NCI-H128 (cell line): ENCODE data around the gene CACNA1G.

Experiments
- DNase-seq: peaks from one replicate; lab custom pipeline; 2025; ENCODE audit not compliant: unreplicated experiment; lab: John Stamatoyannopoulos, UW

The CACNA1G gene

GRCh38 chr17:50642722-50643656 is 82.5 kb downstream of the CACNA1G start:
- no peak for DNase-seq

DNA sequence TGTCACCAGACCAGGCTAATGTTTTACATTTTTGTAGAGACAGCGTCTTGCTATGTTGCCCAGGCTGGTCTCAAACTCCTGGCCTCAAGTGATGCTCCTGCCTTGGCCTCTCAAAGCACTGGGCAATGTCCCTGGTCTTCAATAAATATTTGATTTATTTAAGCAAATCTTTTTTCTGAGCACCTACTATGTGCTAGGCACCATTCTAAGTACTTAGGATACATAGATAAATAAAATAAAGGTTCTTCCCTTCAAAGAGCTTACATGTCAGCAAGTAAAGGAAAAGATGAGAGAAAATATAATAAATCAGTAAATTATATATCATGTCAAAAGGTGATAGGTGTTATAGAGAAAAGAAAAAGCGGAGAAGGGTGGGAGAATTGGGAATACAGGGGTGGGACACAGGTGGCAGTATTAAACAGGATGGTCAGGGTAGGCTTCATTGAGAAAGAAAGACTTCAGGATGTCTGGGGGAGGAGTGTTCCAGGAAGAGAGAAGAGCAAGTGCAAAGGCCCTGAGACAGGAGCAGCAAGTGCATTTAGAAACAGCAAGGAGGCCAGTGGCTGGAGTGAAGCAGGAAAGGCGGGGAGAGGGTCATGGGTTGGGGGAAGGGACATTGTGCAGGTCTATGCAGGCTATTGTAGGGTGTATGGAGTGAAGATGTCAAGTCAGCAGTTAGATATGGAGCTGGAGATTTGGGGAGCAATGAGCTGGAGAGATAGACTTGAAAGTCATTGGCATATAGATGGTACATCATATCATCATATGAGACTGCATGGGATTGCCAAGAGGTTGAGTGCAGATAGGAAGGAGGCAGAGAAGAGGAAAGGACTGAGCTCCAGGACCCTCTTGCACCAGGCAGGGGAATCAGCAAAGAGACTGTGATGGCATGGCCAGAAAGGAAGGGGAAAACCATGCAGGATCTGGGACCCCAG is 85.5 kb downstream of the CACNA1G start:
- DNase-seq, result no peak

- DNase-seq, result no peak
Measured at GRCh38 chr17:50647187-50647586, 86.7 kb downstream of the CACNA1G start.

- DNase-seq, result no peak
Measured at GRCh38 chr17:50649042-50649908, 88.8 kb downstream of the CACNA1G start.

GRCh38 chr17:50651661-50652060 is 91.1 kb downstream of the CACNA1G start:
- DNase-seq, result no peak

- DNase-seq, result no peak
Measured at GRCh38 chr17:50653738-50654137, 93.2 kb downstream of the CACNA1G start.

DNA sequence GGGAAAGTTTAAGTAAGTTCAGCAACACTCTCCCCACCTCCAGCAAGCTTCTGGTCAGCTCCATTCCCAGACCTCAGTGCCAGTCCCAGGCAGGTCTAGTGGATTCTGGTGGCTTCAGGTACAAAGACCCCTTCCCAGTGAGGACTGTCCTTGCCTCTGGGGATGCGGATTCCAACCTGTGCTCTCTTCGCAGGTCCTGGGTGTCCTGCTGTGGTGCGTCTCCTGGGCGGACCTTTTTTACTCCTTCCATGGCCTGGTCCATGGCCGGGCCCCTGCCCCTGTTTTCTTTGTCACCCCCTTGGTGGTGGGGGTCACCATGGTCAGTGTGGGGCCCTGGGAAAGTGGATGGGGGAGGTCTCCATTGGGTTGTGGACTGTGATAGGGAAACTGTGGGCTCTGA is 96.0 kb downstream of the CACNA1G start:
- no peak for DNase-seq

DNA sequence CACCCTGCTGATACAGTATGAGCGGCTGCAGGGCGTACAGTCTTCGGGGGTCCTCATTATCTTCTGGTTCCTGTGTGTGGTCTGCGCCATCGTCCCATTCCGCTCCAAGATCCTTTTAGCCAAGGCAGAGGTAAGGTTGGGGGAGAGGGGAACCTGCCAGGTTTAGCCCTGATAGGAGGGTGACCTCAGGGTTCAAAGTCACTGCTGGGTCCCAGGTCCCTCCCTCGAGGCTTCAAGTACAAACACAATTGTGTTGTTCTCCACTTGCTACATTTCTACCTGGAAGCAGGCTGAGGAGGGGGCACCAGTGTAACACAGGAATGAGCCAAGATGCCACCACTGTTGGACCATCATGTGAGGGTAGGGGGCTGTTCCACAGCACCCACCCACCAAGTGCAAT is 96.5 kb downstream of the CACNA1G start:
- DNase-seq, result no peak

GRCh38 chr17:50657627-50658026 is 97.1 kb downstream of the CACNA1G start:
- no peak for DNase-seq

- DNase-seq, result no peak
Measured at GRCh38 chr17:50658616-50659015, 98.1 kb downstream of the CACNA1G start.

DNA sequence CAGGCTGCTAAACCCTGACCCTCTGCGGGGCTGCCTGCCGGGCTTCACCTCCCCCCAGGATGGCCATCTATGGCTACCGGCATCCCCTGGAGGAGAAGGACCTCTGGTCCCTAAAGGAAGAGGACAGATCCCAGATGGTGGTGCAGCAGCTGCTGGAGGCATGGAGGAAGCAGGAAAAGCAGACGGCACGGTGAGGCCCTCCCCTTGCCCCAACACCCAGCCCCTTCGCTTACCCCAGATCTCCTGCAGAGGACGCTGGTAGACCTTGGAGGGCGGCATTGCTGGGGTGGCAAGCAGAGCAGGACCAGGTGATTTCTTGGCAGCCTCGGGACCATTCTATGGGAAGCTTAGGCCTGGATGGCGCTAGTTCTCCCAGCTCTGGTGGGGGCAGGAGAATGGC is 98.7 kb downstream of the CACNA1G start:
- no peak for DNase-seq

DNA sequence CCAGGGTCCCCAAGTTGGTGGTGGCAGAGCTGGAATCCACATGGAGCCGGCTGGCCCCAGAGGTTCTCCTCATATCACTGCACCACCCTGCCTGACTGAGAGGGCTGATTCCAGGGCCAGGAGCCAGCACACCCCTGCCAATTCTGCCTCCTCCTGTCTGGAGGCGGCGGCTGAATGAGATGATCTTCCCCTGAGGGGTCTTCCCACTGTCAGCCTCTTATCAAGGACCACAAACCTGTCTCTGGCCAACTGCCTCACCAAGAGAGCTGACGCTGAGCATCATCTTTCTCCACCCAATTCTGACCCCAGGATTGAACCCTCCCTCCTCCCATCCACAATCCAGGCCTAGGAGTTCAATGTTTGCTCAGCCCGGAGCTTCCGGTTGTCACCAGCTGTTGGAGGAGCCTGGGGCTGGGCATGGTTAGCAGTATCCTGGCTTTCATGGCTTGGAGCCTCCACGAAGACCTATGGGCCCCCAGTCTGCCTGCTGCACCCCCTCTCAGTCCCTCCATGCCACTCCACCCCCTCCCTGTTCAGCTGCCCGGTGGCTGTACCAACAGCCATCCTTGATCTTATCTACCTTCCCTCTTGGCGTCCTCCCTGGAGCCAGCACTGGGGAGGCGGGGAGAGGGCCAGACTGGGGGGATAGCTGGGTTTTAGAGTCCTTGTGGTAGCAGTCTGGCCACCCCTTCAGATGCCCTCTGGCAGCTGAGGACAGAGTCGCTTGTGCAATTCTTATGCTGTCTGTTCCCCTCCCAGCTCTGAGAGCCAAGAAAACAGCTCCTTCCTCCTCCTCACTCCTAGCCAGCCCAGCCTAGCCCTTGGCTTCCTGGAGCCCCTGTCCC is 99.7 kb downstream of the CACNA1G start:
- DNase-seq, result no peak

- DNase-seq, result no peak
Measured at GRCh38 chr17:50660887-50661345, 100.4 kb downstream of the CACNA1G start.

GRCh38 chr17:50661348-50661747 is 100.8 kb downstream of the CACNA1G start:
- no peak for DNase-seq

DNA sequence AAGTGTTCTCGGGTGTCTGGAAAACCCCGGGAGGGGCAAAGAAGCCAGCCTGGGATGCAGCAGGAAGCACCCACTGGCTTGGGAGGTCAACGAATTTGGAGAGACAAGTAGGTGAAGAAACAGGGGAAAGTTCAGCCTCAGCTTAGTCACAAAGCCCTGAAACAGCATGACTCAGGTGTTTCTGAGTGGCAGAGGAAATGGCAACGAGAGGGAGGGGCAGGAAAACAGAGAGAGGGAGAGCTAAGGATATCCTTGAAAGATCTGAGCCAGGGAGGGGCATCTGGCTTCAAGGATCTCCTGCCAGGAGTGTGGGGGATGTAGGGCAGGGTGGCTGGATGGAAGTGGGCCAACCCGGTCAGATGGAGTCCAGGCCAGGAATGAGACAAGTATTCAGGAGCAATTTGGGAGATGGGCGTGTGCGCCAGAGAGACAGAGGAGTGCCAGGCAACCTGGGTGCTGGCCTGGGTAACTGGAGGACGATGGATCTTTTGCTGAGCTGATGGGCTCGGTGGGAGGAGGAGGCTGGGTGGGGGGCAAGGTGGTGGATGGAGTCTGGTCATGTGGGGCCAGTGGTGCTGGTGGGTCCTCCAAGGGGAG is 101.4 kb downstream of the CACNA1G start:
- no peak for DNase-seq

DNA sequence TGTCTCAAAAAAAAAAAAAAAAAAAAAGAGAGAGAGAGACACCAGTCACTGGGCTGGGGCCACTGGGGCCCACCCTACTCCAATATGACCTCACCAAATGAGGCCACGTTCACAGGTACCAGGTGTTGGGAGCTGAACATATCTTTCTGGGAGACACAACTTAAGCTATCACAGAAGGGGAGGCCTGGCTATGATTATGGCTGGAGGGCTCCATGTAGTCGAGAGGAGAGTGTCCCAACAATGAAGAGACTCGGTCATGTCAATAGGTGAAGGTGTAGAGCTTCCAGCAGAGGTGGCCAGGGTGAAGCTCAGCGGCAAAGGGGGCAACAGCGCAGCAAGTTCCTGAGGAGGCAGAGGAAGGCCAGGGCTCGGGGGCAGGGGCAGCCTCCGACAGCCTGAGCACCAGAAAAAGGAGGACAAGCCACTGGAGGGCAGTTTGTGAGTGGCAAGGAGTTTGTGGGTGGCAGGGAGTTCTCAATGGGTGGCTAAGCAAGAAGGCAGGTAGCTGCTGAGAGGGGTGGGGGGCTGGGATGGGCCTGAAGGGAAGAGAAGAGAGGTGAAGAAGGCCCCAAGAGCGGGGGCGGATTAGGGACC is 102.2 kb downstream of the CACNA1G start:
- no peak for DNase-seq

GRCh38 chr17:50663812-50664374 is 103.4 kb downstream of the CACNA1G start:
- no peak for DNase-seq

DNA sequence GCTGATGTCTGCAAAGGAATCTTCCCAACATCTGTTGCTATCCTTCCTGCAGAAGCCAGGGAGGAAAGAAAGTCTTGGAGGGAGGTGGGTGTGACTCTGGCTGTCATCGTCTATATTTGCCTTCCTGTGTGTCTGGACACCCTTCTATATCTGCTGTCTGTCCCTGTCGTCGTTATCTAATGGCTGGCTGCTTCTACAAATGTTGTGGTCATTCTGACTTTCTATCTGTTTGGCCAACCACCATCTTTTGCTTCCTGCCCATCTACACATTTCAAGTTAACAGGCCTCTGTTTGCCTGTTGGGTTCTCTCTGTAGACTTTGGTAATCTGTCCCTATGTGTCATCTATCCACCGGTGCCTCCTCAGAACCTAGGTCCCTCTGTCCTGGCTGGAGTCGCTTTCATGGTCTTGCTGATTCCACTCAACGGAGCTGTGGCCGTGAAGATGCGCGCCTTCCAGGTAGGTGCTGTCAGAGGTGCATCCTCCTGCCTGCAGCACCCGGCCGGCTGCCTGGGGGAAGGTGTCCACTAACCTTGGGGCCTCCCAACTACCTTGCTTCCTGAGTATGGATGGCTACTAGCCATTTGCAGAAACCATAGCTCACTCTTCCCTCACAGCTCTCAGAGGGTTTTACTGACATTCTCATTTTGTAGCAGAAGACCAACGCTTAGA is 104.4 kb downstream of the CACNA1G start:
- no peak for DNase-seq
